Left renal cortex interstitium (tissue), 4 donors: ENCODE measurements around the gene RBM24. TPM values are rescaled to one million over a fixed set of nuclear protein-coding genes. Genes with fewer than 3 reads are reported as not detected.
A peak's percentile ranks its signal among the peaks of the same experiment; 100 is the strongest.
"Not testable (repeated sequence)": the region's sequence is repeated elsewhere in the genome, so short reads cannot be mapped to it uniquely, and the experiment has no call there.

Experiments used
- DNase-seq, 4 donors: peaks; one replicate each; pipeline ENCODE4 v3.0.0-alpha.2; 2013; ENCODE audit warnings: low read depth in 4 of 4, low spot score in 2 of 4, missing footprints in 1 of 4
- polyA plus RNA-seq, 4 donors: library from polyadenylated mRNA; unstranded; fragments of 120-200 nt; gene quantifications; one replicate each; pipeline ENCODE4 v1.2.1, GENCODE V29; 2013; ENCODE audit not compliant: insufficient read length in 4 of 4

RBM24 gene
- polyA plus RNA-seq, 4 donors = 0.81 to 1.9 (median 1.5) TPM

GRCh38 chr6:17289630-17290061 is 8.5 kb downstream of the RBM24 start:
- DNase-seq = no peak

- no peak for DNase-seq
Measured at GRCh38 chr6:17291778-17292177, 10.6 kb downstream of the RBM24 start.

GRCh38 chr6:17292600-17293133 is 11.5 kb downstream of the RBM24 start:
- no peak for DNase-seq

GRCh38 chr6:17293395-17293794 is 12.2 kb downstream of the RBM24 start:
- no peak for DNase-seq

- no peak for DNase-seq
Measured at GRCh38 chr6:17297271-17298080, 16.3 kb downstream of the RBM24 start.

- no peak for DNase-seq
Measured at GRCh38 chr6:17298257-17298656, 17.1 kb downstream of the RBM24 start.

- DNase-seq = no peak
Measured at GRCh38 chr6:17299222-17299621, 18.1 kb downstream of the RBM24 start.

GRCh38 chr6:17299750-17300149 is 18.6 kb downstream of the RBM24 start:
- DNase-seq = no peak

GRCh38 chr6:17300637-17301036 is 19.5 kb downstream of the RBM24 start:
- DNase-seq = no peak

- no peak for DNase-seq
Measured at GRCh38 chr6:17303444-17303843, 22.3 kb downstream of the RBM24 start.

GRCh38 chr6:17305219-17306001 is 24.2 kb downstream of the RBM24 start:
- DNase-seq = no peak

- DNase-seq = peak in 2 of 4 donors; percentile 4 to 12
Measured at GRCh38 chr6:17311595-17312311, 30.6 kb downstream of the RBM24 start.

GRCh38 chr6:17313238-17313637 is 32.1 kb downstream of the RBM24 start:
- not testable (repeated sequence) for DNase-seq

GRCh38 chr6:17313971-17314370 is 32.8 kb downstream of the RBM24 start:
- no peak for DNase-seq

GRCh38 chr6:17315262-17315661 is 34.1 kb downstream of the RBM24 start:
- no peak for DNase-seq

- DNase-seq = no peak
Measured at GRCh38 chr6:17318435-17319165, 37.4 kb downstream of the RBM24 start.

GRCh38 chr6:17320266-17320665 is 39.1 kb downstream of the RBM24 start:
- not testable (repeated sequence) for DNase-seq

GRCh38 chr6:17331238-17331637 is 50.1 kb downstream of the RBM24 start:
- no peak for DNase-seq

- DNase-seq = no peak
Measured at GRCh38 chr6:17334265-17334664, 53.1 kb downstream of the RBM24 start.

GRCh38 chr6:17336425-17336824 is 55.3 kb downstream of the RBM24 start:
- no peak for DNase-seq
